ENCODE data around the gene SH3D19. TPM values are rescaled to one million over a fixed set of nuclear protein-coding genes. Genes with fewer than 3 reads are reported as not detected.

SH3D19 gene
- total and polyA plus RNA-seq, 8 donors: 11.0 to 129 (median 67.1) TPM

- Histone ChIP-seq H3K4me1 (peaks cover 0 to 7% (median 5%) of the 10 kb centered on the region in 4 donors), H3K4me3 (no peak overlapping the region), H3K27ac (no peak overlapping the region), H3K27me3 (no peaks in the 10 kb centered on the region), H3K9me3 (no peaks in the 10 kb centered on the region), H3K36me3 (no peaks in the 10 kb centered on the region)
- no peak for DNase-seq
- 82 to 99% (median 90%) methylated on average over 2 of the region's 2 CpGs for WGBS, 5 donors
- intact Hi-C loops (cut with DNase I; ENCODE audit: low total_unique reads): no loop called here
- no peak for TF ChIP-seq POLR2AphosphoS5 (IDR thresholded peaks at IDR 0.05)
- no peak for TF ChIP-seq EP300 (IDR thresholded peaks at IDR 0.05)
- TF ChIP-seq, protein P1, sequence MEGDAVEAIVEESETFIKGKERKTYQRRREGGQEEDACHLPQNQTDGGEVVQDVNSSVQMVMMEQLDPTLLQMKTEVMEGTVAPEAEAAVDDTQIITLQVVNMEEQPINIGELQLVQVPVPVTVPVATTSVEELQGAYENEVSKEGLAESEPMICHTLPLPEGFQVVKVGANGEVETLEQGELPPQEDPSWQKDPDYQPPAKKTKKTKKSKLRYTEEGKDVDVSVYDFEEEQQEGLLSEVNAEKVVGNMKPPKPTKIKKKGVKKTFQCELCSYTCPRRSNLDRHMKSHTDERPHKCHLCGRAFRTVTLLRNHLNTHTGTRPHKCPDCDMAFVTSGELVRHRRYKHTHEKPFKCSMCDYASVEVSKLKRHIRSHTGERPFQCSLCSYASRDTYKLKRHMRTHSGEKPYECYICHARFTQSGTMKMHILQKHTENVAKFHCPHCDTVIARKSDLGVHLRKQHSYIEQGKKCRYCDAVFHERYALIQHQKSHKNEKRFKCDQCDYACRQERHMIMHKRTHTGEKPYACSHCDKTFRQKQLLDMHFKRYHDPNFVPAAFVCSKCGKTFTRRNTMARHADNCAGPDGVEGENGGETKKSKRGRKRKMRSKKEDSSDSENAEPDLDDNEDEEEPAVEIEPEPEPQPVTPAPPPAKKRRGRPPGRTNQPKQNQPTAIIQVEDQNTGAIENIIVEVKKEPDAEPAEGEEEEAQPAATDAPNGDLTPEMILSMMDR (IDR thresholded peaks at IDR 0.05): no peak
- no peak for TF ChIP-seq POLR2A (IDR thresholded peaks at IDR 0.05)
Observed at GRCh38 chr4:151361126-151361525, 35.7 kb upstream of the SH3D19 start.

DNA sequence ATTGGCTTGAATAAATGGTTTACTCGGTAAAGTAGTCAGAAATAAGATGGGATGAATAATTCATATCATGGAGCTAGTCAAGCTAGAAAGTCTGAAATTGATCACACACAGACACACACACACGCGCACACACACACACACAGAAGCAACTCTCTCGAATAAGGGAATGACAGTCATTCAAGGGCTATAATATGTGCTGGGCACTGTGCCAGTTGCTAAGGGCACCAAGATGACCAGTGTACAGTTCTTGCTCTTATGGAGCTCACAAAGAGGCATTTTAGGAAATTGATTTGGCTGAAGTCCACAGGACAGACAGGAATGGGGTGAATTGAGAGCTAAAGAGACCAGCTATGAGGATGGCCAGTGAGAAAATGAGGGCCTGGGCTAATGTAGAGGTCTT is 34.2 kb upstream of the SH3D19 start:
- intact Hi-C loops (cut with DNase I; ENCODE audit: low total_unique reads): loop anchor here (10.0 kb wide), 1 partner anchor 235 kb away; no protein-coding TSS in a partner anchor
- no peak overlapping the region for H3K27ac ChIP-seq
- 53 to 77% (median 72%) methylated on average over 4 of the region's 4 CpGs for WGBS, 5 donors

GRCh38 chr4:151358266-151358665 is 32.9 kb upstream of the SH3D19 start:
- H3K4me1 ChIP-seq: peaks cover 0 to 7% (median 5%) of the 10 kb centered on the region in 4 donors
- 87 to 96% (median 93%) methylated on average over 3 of the region's 3 CpGs for WGBS, 5 donors
- intact Hi-C loops (cut with DNase I; ENCODE audit: low total_unique reads): loop anchor here (10.0 kb wide), 1 partner anchor 233 kb away; no protein-coding TSS in a partner anchor
- H3K27ac ChIP-seq: no peak overlapping the region
- H3K36me3 ChIP-seq: no peaks in the 10 kb centered on the region
- no peak overlapping the region for H3K4me3 ChIP-seq
- no peaks in the 10 kb centered on the region for H3K9me3 ChIP-seq
- no peak for TF ChIP-seq EP300 (IDR thresholded peaks at IDR 0.05)
- TF ChIP-seq, protein P1 (IDR thresholded peaks at IDR 0.05): no peak
- DNase-seq: peak in 1 of 2 donors; percentile 32
- no peaks in the 10 kb centered on the region for H3K27me3 ChIP-seq

More for the DNA sequence above, 34.2 kb upstream of the SH3D19 start:
- Histone ChIP-seq H3K27me3 (no peaks in the 10 kb centered on the region), H3K4me3 (no peak overlapping the region), H3K9me3 (no peaks in the 10 kb centered on the region), H3K4me1 (peaks cover 0 to 7% (median 5%) of the 10 kb centered on the region in 4 donors), H3K36me3 (no peaks in the 10 kb centered on the region)
- DNase-seq: peak in 1 of 2 donors; percentile 56
- TF ChIP-seq EP300 (IDR thresholded peaks at IDR 0.05): no peak
- no peak for TF ChIP-seq POLR2A (IDR thresholded peaks at IDR 0.05)
- no peak for TF ChIP-seq POLR2AphosphoS5 (IDR thresholded peaks at IDR 0.05)
- TF ChIP-seq, protein P1 (IDR thresholded peaks at IDR 0.05): no peak

DNA sequence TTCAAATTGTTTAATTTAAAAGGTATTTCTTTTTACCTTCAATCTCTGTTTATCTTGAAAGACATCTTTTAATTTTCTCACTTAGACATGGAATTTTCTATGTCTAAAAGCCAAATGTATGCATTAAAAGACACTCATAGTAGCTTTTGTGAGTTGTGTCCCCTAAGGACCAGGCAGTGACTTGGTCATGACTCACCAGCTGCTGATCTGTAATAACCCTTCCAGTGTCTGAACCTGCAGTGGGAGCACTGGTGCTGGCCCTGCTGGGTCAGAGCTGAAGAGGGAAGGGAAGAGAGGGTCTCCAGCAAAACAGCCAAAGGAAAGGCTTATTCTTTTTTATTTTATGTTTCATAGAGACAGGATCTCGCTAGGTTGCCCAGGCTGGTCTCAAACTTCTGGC is 31.1 kb upstream of the SH3D19 start:
- intact Hi-C loops (cut with DNase I; ENCODE audit: low total_unique reads): loop anchor here (10.0 kb wide), 1 partner anchor 232 kb away; no protein-coding TSS in a partner anchor
- H3K4me3 ChIP-seq: no peak overlapping the region
- TF ChIP-seq, protein P1 (IDR thresholded peaks at IDR 0.05): no peak
- no peak for TF ChIP-seq POLR2AphosphoS5 (IDR thresholded peaks at IDR 0.05)
- no peak for TF ChIP-seq EP300 (IDR thresholded peaks at IDR 0.05)
- TF ChIP-seq POLR2A (IDR thresholded peaks at IDR 0.05): no peak
- H3K4me1 ChIP-seq: no peaks in the 10 kb centered on the region
- DNase-seq: no peak
- no peak overlapping the region for H3K27ac ChIP-seq
- WGBS, 5 donors: 85 to 92% (median 89%) methylated on average over 1 of the region's 1 CpG
- H3K9me3 ChIP-seq: no peaks in the 10 kb centered on the region
- no peaks in the 10 kb centered on the region for H3K27me3 ChIP-seq
- H3K36me3 ChIP-seq: no peaks in the 10 kb centered on the region
